Stimulated activated naive B cell treated with anti-CD40 and anti-IgM and Interleukin-4, amounts not matched to agents 10 μg/mL and 1 μg/mL and 100 μg/mL, for 72 hours (primary cell): Measurements from ENCODE around the gene GHSR.

ENCODE experiments used
- ATAC-seq, 2 donors: fragments of 150-1000 bp; cut with Tn5 transposase; replicated peaks; 2 replicates each; pipeline ENCODE4 v1.10.0; 2021; ENCODE audit warnings: moderate library complexity in 1 of 2
- DNase-seq: peaks from one replicate; pipeline ENCODE4 v3.0.0; 2021
- H3K27ac Mint-ChIP-seq: one replicate; pipeline ENCODE4 v1.8.0; 2022; ENCODE audit warnings: mild to moderate bottlenecking, mixed read lengths
- H3K27me3 Mint-ChIP-seq, 2 donors: one replicate each; pipeline ENCODE4 v1.8.0; 2022; ENCODE audit warnings: mixed read lengths in 2 of 2
- H3K36me3 Mint-ChIP-seq, 2 donors: one replicate each; pipeline ENCODE4 v1.8.0; 2022; ENCODE audit warnings: mixed read lengths in 2 of 2, mild to moderate bottlenecking in 1 of 2
- H3K4me1 Mint-ChIP-seq, 2 donors: one replicate each; pipeline ENCODE4 v1.8.0; 2022; ENCODE audit warnings: mixed read lengths in 2 of 2, mild to moderate bottlenecking in 1 of 2
- H3K4me3 Mint-ChIP-seq, 2 donors: one replicate each; pipeline ENCODE4 v1.8.0; 2022; ENCODE audit warnings: mild to moderate bottlenecking in 2 of 2, mixed read lengths in 2 of 2, moderate library complexity in 1 of 2
- H3K9me3 Mint-ChIP-seq, 2 donors: one replicate each; pipeline ENCODE4 v1.8.0; 2022; ENCODE audit warnings: mixed read lengths in 2 of 2, mild to moderate bottlenecking in 1 of 2

The GHSR gene

DNA sequence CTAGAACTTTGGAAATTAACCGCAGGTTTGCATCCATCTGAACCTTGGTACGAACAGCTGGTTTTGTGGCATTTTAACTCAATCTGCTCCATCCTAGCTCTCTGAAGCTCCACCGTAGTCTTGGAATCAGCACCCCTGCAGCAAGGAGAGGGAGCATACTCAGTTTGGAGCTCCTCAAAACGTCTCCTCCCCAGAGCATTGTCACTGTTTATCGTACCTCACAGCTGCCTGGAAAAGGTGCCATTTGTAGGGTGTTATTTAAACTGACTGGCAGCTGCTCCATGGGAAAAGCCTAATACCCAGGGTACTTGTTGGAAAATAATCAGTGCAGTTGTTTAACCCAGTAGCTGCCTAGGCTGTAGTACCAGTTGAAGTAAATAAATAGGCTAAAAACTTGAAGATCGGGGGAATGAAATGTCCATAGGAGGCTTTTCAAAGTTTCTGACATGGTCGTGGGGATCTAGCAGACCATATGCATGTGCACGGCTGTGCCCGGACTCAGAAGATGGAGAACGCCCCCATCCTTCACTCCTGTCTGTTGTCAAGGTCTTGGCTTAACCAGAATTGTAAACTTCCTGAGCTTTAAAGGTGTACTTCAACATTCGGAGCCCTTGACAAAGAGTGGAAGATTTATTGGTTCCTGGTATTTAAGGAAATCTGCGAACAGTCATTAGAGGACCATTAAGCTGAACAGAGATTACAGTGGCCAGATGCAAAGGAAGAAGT is 43.9 kb downstream of the GHSR start:
- Mint-ChIP-seq H3K36me3 (peaks cover 6 to 12% of the 10 kb centered on the region in 2 donors), H3K4me1 (no peaks in the 10 kb centered on the region), H3K27ac (no peak overlapping the region), H3K27me3 (no peaks in the 10 kb centered on the region), H3K4me3 (no peak overlapping the region), H3K9me3 (no peaks in the 10 kb centered on the region)
- ATAC-seq (no peak), DNase-seq (no peak)

DNA sequence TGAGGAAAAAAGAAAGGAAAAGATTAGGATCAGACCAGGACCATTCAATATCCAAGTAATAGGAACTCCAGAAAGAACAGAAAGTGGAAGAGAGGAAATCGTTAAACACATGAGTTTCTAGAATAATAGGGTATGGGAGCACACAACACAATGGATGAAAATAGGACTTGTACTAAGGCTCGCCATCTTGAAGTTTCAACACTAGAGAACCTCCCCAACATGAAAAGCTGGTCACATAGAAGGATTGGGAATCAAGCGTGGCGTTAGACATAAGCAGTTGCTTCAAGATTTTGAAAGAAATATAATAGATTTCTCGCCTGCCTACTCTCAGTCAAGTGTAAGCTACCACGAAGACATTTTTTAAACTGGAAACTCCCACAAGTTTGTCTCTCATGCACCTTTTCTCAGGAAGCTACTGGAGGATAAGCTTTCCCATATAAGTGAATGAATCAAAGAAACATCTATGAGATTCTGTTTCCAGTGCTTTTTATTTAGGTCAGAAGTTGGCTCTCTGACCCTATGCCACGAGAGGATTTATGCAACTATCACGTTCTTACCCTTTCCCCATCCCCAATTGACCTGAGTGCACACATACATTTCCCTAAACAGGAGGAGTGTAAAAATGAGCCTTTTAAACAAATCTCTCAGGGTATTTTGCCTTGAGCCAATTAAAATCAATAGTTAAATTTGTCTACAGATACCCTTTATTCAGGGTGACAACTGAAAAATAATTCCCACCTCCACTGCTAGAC is 45.2 kb downstream of the GHSR start:
- H3K27ac Mint-ChIP-seq, result no peak overlapping the region
- no peak for ATAC-seq
- no peaks in the 10 kb centered on the region for H3K27me3 Mint-ChIP-seq
- no peaks in the 10 kb centered on the region for H3K9me3 Mint-ChIP-seq
- no peak overlapping the region for H3K4me3 Mint-ChIP-seq
- peaks cover 6 to 12% of the 10 kb centered on the region in 2 donors for H3K36me3 Mint-ChIP-seq
- H3K4me1 Mint-ChIP-seq, result no peaks in the 10 kb centered on the region
- no peak for DNase-seq

DNA sequence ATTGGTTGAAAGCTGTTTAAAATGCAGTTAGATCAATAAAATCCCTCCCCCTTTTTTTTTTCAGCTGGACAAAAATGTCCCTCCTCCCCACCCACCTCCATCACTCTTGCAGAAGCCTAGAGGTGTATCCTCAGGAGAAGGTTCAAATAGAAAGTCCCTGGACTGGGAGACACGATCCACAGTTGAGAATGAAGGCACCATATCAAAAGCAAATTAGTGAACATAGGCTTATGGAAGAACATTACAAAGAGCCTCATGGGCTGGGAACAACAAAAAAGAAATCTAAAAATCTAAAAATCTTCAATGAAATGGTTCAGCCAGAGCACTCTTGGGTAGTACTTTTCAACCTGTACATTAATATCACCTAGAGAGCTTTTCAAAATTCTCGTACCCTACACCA is 46.2 kb downstream of the GHSR start:
- Mint-ChIP-seq H3K4me1 (no peaks in the 10 kb centered on the region), H3K27me3 (no peaks in the 10 kb centered on the region), H3K36me3 (peaks cover 6 to 12% of the 10 kb centered on the region in 2 donors), H3K27ac (no peak overlapping the region), H3K4me3 (no peak overlapping the region), H3K9me3 (no peaks in the 10 kb centered on the region)
- no peak for ATAC-seq
- no peak for DNase-seq

DNA sequence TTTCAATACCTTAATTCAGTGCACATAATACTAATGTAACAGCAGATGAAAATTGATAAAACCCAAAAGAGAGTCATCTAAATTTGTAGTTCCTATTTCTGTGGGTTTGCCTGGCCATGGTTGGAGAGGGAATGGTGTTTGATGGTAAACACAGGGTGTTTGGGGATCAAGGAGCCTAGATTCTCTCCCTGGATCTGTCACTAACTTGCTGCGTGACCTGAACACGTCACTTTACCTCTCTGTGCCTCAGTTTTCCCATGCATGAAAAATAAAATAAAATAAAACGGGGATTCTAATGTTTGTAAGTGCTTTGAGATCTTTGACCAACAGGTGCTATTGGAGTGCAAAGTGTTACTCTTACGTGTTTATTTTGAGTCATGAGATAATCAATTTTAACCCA is 49.8 kb downstream of the GHSR start:
- H3K36me3 Mint-ChIP-seq, result peaks cover 8 to 13% of the 10 kb centered on the region in 2 donors
- no peak for DNase-seq
- H3K4me3 Mint-ChIP-seq, result no peak overlapping the region
- no peak overlapping the region for H3K27ac Mint-ChIP-seq
- peaks cover under 1% of the 10 kb centered on the region in 2 donors for H3K9me3 Mint-ChIP-seq
- ATAC-seq, result no peak
- H3K4me1 Mint-ChIP-seq, result no peaks in the 10 kb centered on the region
- no peaks in the 10 kb centered on the region for H3K27me3 Mint-ChIP-seq

DNA sequence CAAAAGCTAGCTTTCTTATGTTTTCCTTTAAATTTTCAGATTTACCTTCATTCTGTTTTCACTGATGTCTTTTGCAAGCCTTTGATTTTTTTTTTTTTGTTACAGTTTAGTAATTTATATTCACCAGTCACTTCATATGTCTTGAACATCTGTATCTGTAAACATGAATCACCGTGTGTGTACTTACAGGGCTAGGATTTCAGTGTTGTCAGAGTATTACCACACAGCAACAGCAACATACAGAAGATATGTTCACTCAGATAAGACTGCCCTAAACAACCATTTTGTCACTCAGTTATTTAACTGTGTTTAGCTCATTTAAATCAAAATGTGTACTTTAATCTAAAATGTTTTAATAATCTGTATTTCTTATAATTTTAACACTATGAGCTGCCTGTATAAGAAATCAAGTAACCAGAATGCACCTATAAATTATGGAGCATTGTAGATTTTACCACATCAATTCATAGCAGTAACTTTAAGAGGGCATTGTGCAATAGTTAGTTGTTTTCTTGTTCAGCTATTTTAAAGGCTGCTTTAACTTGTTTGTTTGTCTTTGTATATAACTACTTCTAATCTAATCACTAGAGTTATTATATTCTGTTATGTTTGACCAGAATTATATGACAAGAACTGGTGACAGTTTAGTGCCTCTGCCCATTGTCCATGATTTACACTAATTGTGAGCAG is 50.4 kb downstream of the GHSR start:
- no peaks in the 10 kb centered on the region for H3K4me1 Mint-ChIP-seq
- H3K27me3 Mint-ChIP-seq, result no peaks in the 10 kb centered on the region
- DNase-seq (no peak), ATAC-seq (no peak)
- H3K4me3 Mint-ChIP-seq, result no peak overlapping the region
- peaks cover 9 to 19% of the 10 kb centered on the region in 2 donors for H3K36me3 Mint-ChIP-seq
- H3K9me3 Mint-ChIP-seq, result peaks cover 6 to 7% of the 10 kb centered on the region in 2 donors
- no peak overlapping the region for H3K27ac Mint-ChIP-seq

DNA sequence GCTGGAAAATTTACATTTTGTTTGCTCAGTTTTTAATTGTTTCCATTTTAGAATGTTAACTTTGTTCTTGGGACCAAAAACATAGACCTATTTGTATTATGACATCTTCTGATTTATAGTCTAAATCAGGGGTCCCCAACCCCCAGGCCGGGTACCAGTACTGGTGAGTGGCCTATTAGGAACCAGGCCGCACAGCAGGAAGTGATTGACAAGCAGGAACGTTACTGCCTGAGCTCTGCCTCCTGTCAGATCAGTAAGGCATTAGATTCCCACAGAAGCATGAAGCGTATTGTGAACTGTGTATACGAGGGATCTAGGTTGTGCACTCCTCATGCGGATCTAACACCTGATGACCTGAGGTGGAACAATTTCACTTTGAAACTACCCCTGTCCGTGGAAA is 51.9 kb downstream of the GHSR start:
- H3K9me3 Mint-ChIP-seq, result peaks cover 6 to 8% of the 10 kb centered on the region in 2 donors
- DNase-seq (no peak), ATAC-seq (no peak)
- H3K27me3 Mint-ChIP-seq, result no peaks in the 10 kb centered on the region
- no peaks in the 10 kb centered on the region for H3K4me1 Mint-ChIP-seq
- peaks cover 6 to 12% of the 10 kb centered on the region in 2 donors for H3K36me3 Mint-ChIP-seq
- no peak overlapping the region for H3K27ac Mint-ChIP-seq
- H3K4me3 Mint-ChIP-seq, result no peak overlapping the region

DNA sequence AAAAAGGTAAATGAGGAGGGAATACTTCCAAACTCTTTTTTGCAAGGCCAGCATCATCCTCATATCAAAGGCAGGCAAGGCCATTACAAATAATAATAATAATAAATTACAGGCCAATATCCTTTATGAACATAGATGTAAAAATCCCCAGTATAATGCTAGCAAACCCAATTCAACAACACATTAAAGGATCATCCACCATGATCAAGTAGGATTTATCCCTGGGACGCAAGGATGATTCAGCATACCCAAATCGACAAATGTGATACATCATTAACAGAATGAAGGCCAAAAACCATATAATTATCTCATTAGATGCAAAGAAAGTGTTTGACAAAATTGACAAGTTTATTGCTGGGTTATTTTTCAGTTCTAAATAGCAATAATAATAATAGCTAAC is 53.6 kb downstream of the GHSR start:
- ATAC-seq, result no peak
- H3K27ac Mint-ChIP-seq, result no peak overlapping the region
- H3K9me3 Mint-ChIP-seq, result peaks cover 6 to 8% of the 10 kb centered on the region in 2 donors
- H3K4me1 Mint-ChIP-seq, result no peaks in the 10 kb centered on the region
- H3K4me3 Mint-ChIP-seq, result no peak overlapping the region
- H3K36me3 Mint-ChIP-seq, result peaks cover 3 to 8% of the 10 kb centered on the region in 2 donors
- no peaks in the 10 kb centered on the region for H3K27me3 Mint-ChIP-seq
- DNase-seq, result no peak
